K562 (cell line): ENCODE data around the gene ERBB3. TPM values are rescaled to one million over a fixed set of nuclear protein-coding genes. Genes with fewer than 3 reads are reported as not detected.
A peak's percentile ranks its signal among the peaks of the same experiment; 100 is the strongest.

Source experiments
- HDGF ChIP-seq: fragments of 450-650 bp; IDR thresholded peaks from 2 replicates; pipeline ENCODE4 v1.6.1; 2016
- KDM1A ChIP-seq, 2 experiments: fragments of 450-650 bp; IDR thresholded peaks; 2 replicates each; pipeline ENCODE4 v1.6.1; 2016; ENCODE audit warnings: mild to moderate bottlenecking in 2 of 2
- KDM5B ChIP-seq: fragments of 200-600 bp; sonication (generic); IDR thresholded peaks from 2 replicates; pipeline ENCODE4 v1.6.1; 2012; ENCODE audit warnings: low read depth, mild to moderate bottlenecking, moderate library complexity, low read length, control low read depth, inconsistent platforms; ENCODE audit not compliant: insufficient replicate concordance
- NCOR1 ChIP-seq: fragments of 450-650 bp; IDR thresholded peaks from 2 replicates; pipeline ENCODE4 v1.6.1; 2016; ENCODE audit warnings: mild to moderate bottlenecking, moderate library complexity
- NR4A1 ChIP-seq, 2 experiments: fragments of 250-450 bp in 1 of 2; fragments of 450-650 bp in 1 of 2; sonication (Bioruptor Pico) in 1 of 2; IDR thresholded peaks; 2 replicates each; pipeline versions ENCODE4 v1.4.0 to v1.6.1; 2016 to 2020; ENCODE audit warnings: mild to moderate bottlenecking in 2 of 2, missing compliant biosample characterization in 1 of 2, missing genetic modification characterization in 1 of 2, moderate library complexity in 1 of 2
- PTBP1 ChIP-seq: fragments of 200-400 bp; formaldehyde crosslinking; IDR thresholded peaks from 2 replicates; pipeline ENCODE4 v1.6.1; 2017; ENCODE audit warnings: low read depth, low read length
- RBBP5 ChIP-seq: fragments of 200-600 bp; sonication (generic); IDR thresholded peaks from 2 replicates; pipeline ENCODE4 v1.6.1; 2012; ENCODE audit warnings: borderline replicate concordance, mild to moderate bottlenecking, low read length, control low read depth, inconsistent platforms; ENCODE audit not compliant: insufficient read depth, poor library complexity, severe bottlenecking
- SNIP1 ChIP-seq: fragments of 450-650 bp; IDR thresholded peaks from 2 replicates; pipeline ENCODE4 v1.7.1; 2017; ENCODE audit warnings: low read depth, mild to moderate bottlenecking
- SPI1 ChIP-seq: IDR thresholded peaks from 2 replicates; pipeline ENCODE4 v1.6.1; 2011; ENCODE audit warnings: low read depth, low read length, control low read depth, borderline replicate concordance
- SRF ChIP-seq, 2 experiments: fragments of 250-450, 450-650 bp in 1 of 2; sonication (Bioruptor Pico) in 1 of 2; sonication (generic) in 1 of 2; formaldehyde crosslinking; IDR thresholded peaks; 2 replicates each; pipeline versions ENCODE4 v1.5.0 to v1.5.1; 2020 to 2022; ENCODE audit warnings: mild to moderate bottlenecking in 1 of 2, missing genetic modification reagents in 1 of 2
- STAT5A ChIP-seq: IDR thresholded peaks from 2 replicates; pipeline ENCODE4 v1.6.1; 2012; ENCODE audit warnings: low read length, inconsistent platforms, borderline replicate concordance
- TBP ChIP-seq: optimal IDR thresholded peaks from 2 replicates; pipeline ENCODE3; 2011; ENCODE audit warnings: low read depth, low read length, improper control_type of control experiment
- ZNF184 ChIP-seq: sonication (generic); formaldehyde crosslinking; IDR thresholded peaks from 2 replicates; pipeline ENCODE4 v1.5.0; 2020; ENCODE audit warnings: missing genetic modification reagents
- ZNF197 ChIP-seq: fragments of 200-800 bp; sonication (Bioruptor generic); IDR thresholded peaks from 2 replicates; pipeline ENCODE4 v1.6.1; 2016; ENCODE audit warnings: low read depth, missing genetic modification characterization, missing compliant biosample characterization
- polyA plus RNA-seq, 8 experiments: library from polyadenylated mRNA; depleted of rRNA in 4 of 8; stranded (reverse) in 5 of 8; unstranded in 3 of 8; fragments of >200 nt; fragmentation: Nextera tagmentation in 2 of 8; fragmentation: Illumina TruSeq in 1 of 8; extraction: Ambion mirVana in 2 of 8; extraction: Trizol in 1 of 8; gene quantifications; 2 replicates each; pipeline versions ENCODE4 v1.2.1 to v1.2.3, GENCODE V29; 2011 to 2014; ENCODE audit warnings: inconsistent platforms in 1 of 8, missing spikeins in 1 of 8
- total RNA-seq, 7 experiments: library from RNA; depleted of rRNA in 6 of 7; stranded (reverse); fragments of >200 nt in 6 of 7; fragmentation: Illumina TruSeq in 2 of 7; extraction: Trizol in 2 of 7; gene quantifications; 2 replicates each; pipeline versions ENCODE4 v1.2.1 to v1.2.3, GENCODE V29; 2011 to 2021; ENCODE audit warnings: low replicate concordance in 1 of 7
- TF ChIP-seq, protein P1 (sequence below): fragments of 200-800 bp; sonication (Bioruptor generic); IDR thresholded peaks from 2 replicates; pipeline ENCODE4 v1.6.1; 2017; ENCODE audit warnings: missing genetic modification characterization, missing compliant biosample characterization
- TF ChIP-seq, protein P2 (sequence below): fragments of 250-450 bp; sonication (Bioruptor Pico); IDR thresholded peaks from 2 replicates; pipeline ENCODE4 v1.4.0; 2020; ENCODE audit warnings: mild to moderate bottlenecking, moderate library complexity
- TF ChIP-seq, protein P3 (sequence below): sonication (generic); formaldehyde crosslinking; IDR thresholded peaks from 2 replicates; pipeline ENCODE4 v1.9.0; 2022; ENCODE audit warnings: mild to moderate bottlenecking, missing genetic modification reagents
- TF ChIP-seq, protein P4 (sequence below): sonication (generic); IDR thresholded peaks from 2 replicates; pipeline ENCODE4 v1.6.1; 2016
- TF ChIP-seq, protein P5 (sequence below): sonication (generic); formaldehyde crosslinking; IDR thresholded peaks from 2 replicates; pipeline ENCODE4 v1.8.0; 2022; ENCODE audit warnings: missing genetic modification reagents, mild to moderate bottlenecking, borderline replicate concordance

ERBB3 gene
- total and polyA plus RNA-seq, 9 of the 15 experiments (the other 6 are each of a cell fraction or from before 2014, with no cell fraction given), result 1.5 to 5.4 (median 3.8) TPM

DNA sequence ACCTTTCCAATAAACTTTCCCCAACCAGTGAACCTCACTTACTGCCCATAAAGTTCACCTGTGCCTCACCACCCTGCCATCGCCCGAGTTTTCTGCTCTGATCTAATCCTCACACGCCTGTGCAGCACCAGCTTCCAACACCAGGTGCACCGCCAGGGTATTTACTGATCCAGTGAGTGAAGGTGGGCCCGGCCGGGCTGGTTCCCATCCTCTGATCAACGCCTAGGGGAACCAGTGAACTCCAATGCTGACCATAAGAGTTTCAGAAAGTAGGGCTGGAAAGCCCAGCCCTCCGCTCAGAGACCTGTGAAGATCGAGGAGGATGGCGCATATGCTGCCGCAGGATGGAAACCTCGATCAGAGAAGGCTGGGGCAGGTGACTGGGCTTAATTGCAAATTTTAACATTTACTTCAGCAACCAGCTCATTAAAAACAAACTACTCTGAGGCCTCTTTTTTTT lies 71.7 kb downstream of the ERBB3 start (continued):
- TF ChIP-seq ZNF184 (no peak), SNIP1 (peak; percentile 2; the same call in 1 of the 2 replicates), HDGF (no peak), SPI1 (no peak), KDM1A (IDR thresholded peaks at IDR 0.05) (no peak), TBP (peak; percentile 72), ZNF197 (CRISPR knock-in tag) (0 out of 2 replicates have a peak, but pooled peaks have one; percentile 6), RBBP5 (no peak), NR4A1 (CRISPR knock-in tag; IDR thresholded peaks at IDR 0.05) (no peak), NR4A1 (tag; IDR thresholded peaks at IDR 0.05) (0 out of 2 replicates have a peak, but pooled peaks have one; percentile 51), NCOR1 (no peak), PTBP1 (no peak), STAT5A (no peak), KDM5B (peak; percentile 77), SRF (CRISPR knock-in tag; IDR thresholded peaks at IDR 0.05) (peak in 1 of 2 experiments; percentile 35; a peak in 1 of 4 replicates)
- TF ChIP-seq, protein P1, sequence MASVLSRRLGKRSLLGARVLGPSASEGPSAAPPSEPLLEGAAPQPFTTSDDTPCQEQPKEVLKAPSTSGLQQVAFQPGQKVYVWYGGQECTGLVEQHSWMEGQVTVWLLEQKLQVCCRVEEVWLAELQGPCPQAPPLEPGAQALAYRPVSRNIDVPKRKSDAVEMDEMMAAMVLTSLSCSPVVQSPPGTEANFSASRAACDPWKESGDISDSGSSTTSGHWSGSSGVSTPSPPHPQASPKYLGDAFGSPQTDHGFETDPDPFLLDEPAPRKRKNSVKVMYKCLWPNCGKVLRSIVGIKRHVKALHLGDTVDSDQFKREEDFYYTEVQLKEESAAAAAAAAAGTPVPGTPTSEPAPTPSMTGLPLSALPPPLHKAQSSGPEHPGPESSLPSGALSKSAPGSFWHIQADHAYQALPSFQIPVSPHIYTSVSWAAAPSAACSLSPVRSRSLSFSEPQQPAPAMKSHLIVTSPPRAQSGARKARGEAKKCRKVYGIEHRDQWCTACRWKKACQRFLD (CRISPR knock-in tag), result peak; percentile 79; the same call in 1 of the 2 replicates
- TF ChIP-seq, protein P2, sequence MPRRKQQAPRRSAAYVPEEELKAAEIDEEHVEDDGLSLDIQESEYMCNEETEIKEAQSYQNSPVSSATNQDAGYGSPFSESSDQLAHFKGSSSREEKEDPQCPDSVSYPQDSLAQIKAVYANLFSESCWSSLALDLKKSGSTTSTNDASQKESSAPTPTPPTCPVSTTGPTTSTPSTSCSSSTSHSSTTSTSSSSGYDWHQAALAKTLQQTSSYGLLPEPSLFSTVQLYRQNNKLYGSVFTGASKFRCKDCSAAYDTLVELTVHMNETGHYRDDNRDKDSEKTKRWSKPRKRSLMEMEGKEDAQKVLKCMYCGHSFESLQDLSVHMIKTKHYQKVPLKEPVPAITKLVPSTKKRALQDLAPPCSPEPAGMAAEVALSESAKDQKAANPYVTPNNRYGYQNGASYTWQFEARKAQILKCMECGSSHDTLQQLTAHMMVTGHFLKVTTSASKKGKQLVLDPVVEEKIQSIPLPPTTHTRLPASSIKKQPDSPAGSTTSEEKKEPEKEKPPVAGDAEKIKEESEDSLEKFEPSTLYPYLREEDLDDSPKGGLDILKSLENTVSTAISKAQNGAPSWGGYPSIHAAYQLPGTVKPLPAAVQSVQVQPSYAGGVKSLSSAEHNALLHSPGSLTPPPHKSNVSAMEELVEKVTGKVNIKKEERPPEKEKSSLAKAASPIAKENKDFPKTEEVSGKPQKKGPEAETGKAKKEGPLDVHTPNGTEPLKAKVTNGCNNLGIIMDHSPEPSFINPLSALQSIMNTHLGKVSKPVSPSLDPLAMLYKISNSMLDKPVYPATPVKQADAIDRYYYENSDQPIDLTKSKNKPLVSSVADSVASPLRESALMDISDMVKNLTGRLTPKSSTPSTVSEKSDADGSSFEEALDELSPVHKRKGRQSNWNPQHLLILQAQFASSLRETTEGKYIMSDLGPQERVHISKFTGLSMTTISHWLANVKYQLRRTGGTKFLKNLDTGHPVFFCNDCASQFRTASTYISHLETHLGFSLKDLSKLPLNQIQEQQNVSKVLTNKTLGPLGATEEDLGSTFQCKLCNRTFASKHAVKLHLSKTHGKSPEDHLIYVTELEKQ, result no peak
- TF ChIP-seq, protein P3, sequence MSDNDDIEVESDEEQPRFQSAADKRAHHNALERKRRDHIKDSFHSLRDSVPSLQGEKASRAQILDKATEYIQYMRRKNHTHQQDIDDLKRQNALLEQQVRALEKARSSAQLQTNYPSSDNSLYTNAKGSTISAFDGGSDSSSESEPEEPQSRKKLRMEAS (CRISPR knock-in tag), result peak; percentile 66
- TF ChIP-seq, protein P4, sequence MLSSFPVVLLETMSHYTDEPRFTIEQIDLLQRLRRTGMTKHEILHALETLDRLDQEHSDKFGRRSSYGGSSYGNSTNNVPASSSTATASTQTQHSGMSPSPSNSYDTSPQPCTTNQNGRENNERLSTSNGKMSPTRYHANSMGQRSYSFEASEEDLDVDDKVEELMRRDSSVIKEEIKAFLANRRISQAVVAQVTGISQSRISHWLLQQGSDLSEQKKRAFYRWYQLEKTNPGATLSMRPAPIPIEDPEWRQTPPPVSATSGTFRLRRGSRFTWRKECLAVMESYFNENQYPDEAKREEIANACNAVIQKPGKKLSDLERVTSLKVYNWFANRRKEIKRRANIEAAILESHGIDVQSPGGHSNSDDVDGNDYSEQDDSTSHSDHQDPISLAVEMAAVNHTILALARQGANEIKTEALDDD, result peak; percentile 53
- TF ChIP-seq, protein P5, sequence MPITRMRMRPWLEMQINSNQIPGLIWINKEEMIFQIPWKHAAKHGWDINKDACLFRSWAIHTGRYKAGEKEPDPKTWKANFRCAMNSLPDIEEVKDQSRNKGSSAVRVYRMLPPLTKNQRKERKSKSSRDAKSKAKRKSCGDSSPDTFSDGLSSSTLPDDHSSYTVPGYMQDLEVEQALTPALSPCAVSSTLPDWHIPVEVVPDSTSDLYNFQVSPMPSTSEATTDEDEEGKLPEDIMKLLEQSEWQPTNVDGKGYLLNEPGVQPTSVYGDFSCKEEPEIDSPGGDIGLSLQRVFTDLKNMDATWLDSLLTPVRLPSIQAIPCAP, result no peak
